Activated naive CD4-positive, alpha-beta T cell treated with anti-CD3 and anti-CD28 coated beads, Interleukin-2, amount 10 ng/mL, durations not matched to agents 7 days and 5 days (primary cell): ENCODE data around the gene CSN2.

ENCODE experiments used
- CTCF ChIA-PET: fragments of 350-600 bp; sonication (Branson Sonifier 250); formaldehyde crosslinking; loops from one replicate; lab custom pipeline; 2021; ENCODE audit warnings: antibody characterized with exemption; lab: Charles Lee
- DNase-seq: peaks from one replicate; pipeline ENCODE4 v3.0.0-alpha.2; 2020
- H3K27ac Mint-ChIP-seq: one replicate; pipeline ENCODE4 v1.8.0; 2021; ENCODE audit warnings: mild to moderate bottlenecking, moderate library complexity, mixed read lengths
- H3K27me3 Mint-ChIP-seq: one replicate; pipeline ENCODE4 v1.8.0; 2021; ENCODE audit warnings: mild to moderate bottlenecking, mixed read lengths
- H3K36me3 Mint-ChIP-seq: one replicate; pipeline ENCODE4 v1.8.0; 2021; ENCODE audit warnings: mixed read lengths
- H3K4me1 Mint-ChIP-seq: one replicate; pipeline ENCODE4 v1.8.0; 2021; ENCODE audit warnings: mixed read lengths
- H3K4me3 Mint-ChIP-seq: one replicate; pipeline ENCODE4 v1.8.0; 2021; ENCODE audit warnings: mild to moderate bottlenecking, moderate library complexity, mixed read lengths
- H3K9me3 Mint-ChIP-seq: one replicate; pipeline ENCODE4 v1.8.0; 2021; ENCODE audit warnings: mixed read lengths

CSN2 gene, protein sequence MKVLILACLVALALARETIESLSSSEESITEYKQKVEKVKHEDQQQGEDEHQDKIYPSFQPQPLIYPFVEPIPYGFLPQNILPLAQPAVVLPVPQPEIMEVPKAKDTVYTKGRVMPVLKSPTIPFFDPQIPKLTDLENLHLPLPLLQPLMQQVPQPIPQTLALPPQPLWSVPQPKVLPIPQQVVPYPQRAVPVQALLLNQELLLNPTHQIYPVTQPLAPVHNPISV

GRCh38 chr4:69965628-69966027 is at the start of gene CSN2:
TSS of gene CSN2 (minus strand) at chr4:69965728. CDS start at chr4:69960995, 4,733 bp downstream.
- no peaks in the 10 kb centered on the region for H3K36me3 Mint-ChIP-seq
- H3K9me3 Mint-ChIP-seq = no peaks in the 10 kb centered on the region
- H3K4me3 Mint-ChIP-seq = no peak within 1 kb of the TSS
- no peaks in the 10 kb centered on the region for H3K4me1 Mint-ChIP-seq
- no peaks in the 10 kb centered on the region for H3K27me3 Mint-ChIP-seq
- H3K27ac Mint-ChIP-seq = no peak within 1 kb of the TSS
- no peak for DNase-seq
- CTCF ChIA-PET = interaction anchor here (1.0 kb wide), 1 partner anchor 9 kb away, joined by 3 read pairs; no protein-coding TSS in a partner anchor

DNA sequence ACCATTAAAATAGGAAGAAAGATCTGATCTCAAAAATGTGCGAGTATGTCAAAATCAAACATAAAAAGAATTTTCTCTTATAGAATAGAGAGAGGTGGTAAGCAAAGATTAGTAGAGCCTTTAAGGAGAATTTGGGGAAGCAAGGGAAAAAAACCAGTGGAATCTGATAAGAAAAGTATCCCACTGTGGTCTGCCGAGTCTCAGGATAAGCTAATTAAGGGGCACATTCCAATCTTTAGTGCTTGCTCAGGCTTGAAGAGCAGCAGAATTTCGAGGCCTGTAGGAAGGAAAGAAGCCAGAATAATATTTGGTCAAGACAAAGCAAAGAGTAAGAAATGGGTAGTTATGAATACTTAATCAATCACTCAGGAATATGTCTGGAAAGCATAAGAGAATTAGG is 43.2 kb upstream of the CSN2 start:
- Mint-ChIP-seq H3K27ac (no peak overlapping the region), H3K36me3 (no peaks in the 10 kb centered on the region), H3K27me3 (no peaks in the 10 kb centered on the region), H3K4me3 (no peak overlapping the region), H3K4me1 (no peaks in the 10 kb centered on the region), H3K9me3 (no peaks in the 10 kb centered on the region)
- DNase-seq = no peak
- CTCF ChIA-PET = no interaction called here

DNA sequence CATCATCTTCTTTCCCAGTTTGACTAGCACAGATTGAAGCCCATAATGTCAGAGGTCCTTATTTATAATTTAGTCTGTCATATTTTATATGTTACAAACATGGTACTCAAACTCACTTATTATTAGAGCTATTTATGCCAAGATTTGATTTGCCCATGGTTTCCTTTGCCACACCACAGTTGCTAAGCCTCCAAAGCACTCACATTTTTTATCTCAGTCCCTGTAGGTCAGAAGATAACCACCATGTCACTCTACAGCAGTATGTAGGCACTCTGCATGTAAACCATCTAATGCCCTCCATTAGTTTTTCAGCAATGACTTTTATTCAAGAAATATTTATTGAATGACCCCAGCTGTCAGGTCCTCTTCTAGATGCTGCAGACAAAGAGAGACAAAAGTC is 37.0 kb upstream of the CSN2 start:
- DNase-seq = no peak
- no peaks in the 10 kb centered on the region for H3K4me1 Mint-ChIP-seq
- no peaks in the 10 kb centered on the region for H3K36me3 Mint-ChIP-seq
- H3K9me3 Mint-ChIP-seq = no peaks in the 10 kb centered on the region
- CTCF ChIA-PET = no interaction called here
- no peak overlapping the region for H3K27ac Mint-ChIP-seq
- no peak overlapping the region for H3K4me3 Mint-ChIP-seq
- no peaks in the 10 kb centered on the region for H3K27me3 Mint-ChIP-seq

DNA sequence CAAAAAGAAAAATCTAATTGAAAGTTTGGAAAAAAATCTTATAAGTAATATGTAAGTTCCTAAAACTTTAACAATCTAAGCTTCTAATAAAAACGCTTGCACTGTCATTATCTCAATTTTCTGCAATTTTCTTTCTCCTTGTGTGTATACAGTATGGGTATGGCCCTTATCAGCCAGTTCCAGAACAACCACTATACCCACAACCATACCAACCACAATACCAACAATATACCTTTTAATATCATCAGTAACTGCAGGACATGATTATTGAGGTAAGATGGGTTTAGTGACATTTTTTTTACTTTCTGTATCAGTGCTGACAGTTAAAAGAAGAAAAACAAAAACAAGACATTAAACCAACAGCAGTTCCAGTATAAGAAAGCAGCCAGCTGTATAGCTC is 35.2 kb upstream of the CSN2 start:
- H3K4me1 Mint-ChIP-seq = no peaks in the 10 kb centered on the region
- DNase-seq = no peak

DNA sequence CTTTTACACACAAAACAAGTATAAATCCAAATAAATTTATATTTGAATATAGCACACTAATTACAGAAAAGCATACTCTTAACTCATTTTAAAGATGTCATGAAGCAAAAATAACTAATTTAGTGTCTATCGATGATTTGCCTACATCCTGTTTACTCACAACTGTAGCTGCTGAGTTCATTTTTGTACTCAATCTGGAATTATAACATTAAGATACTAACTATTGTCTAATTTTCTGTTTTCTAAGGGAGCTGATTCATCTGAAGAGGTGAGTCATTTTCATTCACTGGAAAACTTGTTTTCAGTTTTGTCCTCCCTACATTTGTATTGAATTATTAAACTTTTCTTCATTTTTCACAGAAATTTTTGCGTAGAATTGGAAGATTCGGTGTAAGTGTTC is 33.9 kb upstream of the CSN2 start:
- H3K4me3 Mint-ChIP-seq = no peak overlapping the region
- no peaks in the 10 kb centered on the region for H3K9me3 Mint-ChIP-seq
- no peaks in the 10 kb centered on the region for H3K36me3 Mint-ChIP-seq
- no peaks in the 10 kb centered on the region for H3K27me3 Mint-ChIP-seq
- no peak for DNase-seq
- CTCF ChIA-PET = no interaction called here
- no peaks in the 10 kb centered on the region for H3K4me1 Mint-ChIP-seq
- H3K27ac Mint-ChIP-seq = no peak overlapping the region

More for the DNA sequence above, 35.2 kb upstream of the CSN2 start:
- Mint-ChIP-seq H3K27me3 (no peaks in the 10 kb centered on the region), H3K36me3 (no peaks in the 10 kb centered on the region), H3K4me3 (no peak overlapping the region), H3K9me3 (no peaks in the 10 kb centered on the region), H3K27ac (no peak overlapping the region)
- CTCF ChIA-PET = no interaction called here

DNA sequence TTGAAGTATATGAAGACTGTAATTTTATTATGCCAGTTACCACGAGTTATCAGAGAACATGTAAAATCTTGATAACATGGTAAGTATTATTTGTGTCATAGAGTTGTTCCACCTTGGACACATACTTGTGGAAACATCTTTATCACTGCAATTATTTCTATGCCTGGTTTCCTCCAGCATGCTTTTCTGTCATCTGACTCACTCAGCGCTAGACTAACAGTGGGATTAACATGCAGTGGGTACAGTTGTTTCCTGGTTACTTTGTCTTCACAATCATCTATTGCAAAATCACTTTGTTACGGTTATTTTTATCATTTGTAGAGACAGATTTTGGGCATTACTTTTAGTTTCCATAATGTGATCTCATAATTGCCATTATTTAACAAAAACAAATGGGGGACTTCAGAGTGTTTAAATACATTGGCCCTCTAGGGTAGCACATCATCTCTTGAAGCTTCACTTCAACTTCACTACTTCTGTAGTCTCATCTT is 30.0 kb upstream of the CSN2 start, which contains the start of gene STATH:
Gene STATH (plus strand): TSS at position 441 of the 491 bp plus-strand sequence. CDS start 2,472 bp downstream, outside the sequence.
- Mint-ChIP-seq H3K4me3 (no peak within 1 kb of the TSS), H3K9me3 (no peaks in the 10 kb centered on the region), H3K27ac (no peak within 1 kb of the TSS), H3K27me3 (no peaks in the 10 kb centered on the region), H3K4me1 (no peaks in the 10 kb centered on the region), H3K36me3 (no peaks in the 10 kb centered on the region)
- DNase-seq = no peak
- CTCF ChIA-PET = no interaction called here

GRCh38 chr4:69994782-69995181 is 29.3 kb upstream of the CSN2 start:
- H3K4me1 Mint-ChIP-seq = no peaks in the 10 kb centered on the region
- H3K27ac Mint-ChIP-seq = no peak overlapping the region
- H3K9me3 Mint-ChIP-seq = no peaks in the 10 kb centered on the region
- no peak for DNase-seq
- H3K36me3 Mint-ChIP-seq = no peaks in the 10 kb centered on the region
- no peak overlapping the region for H3K4me3 Mint-ChIP-seq
- CTCF ChIA-PET = no interaction called here
- no peaks in the 10 kb centered on the region for H3K27me3 Mint-ChIP-seq

DNA sequence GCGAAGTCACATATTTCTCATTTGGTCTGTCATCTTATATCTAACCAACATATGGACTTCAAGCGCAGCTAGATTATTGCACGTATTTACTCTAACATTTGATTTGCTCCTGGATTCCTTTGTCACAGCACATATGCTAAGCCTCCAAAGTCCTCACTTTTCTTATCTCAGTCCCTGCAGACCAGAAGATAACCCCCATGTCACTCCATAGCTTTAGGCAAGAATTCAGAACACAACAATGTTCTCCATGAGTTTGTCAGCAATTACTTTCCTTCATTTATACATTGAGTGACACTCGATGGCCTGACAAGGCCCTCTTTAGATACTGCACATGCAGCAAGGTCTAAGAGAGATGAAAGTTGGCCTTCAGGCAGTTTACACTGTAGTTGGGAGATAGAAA is 25.5 kb upstream of the CSN2 start:
- Mint-ChIP-seq H3K27ac (no peak overlapping the region), H3K4me3 (no peak overlapping the region), H3K4me1 (no peaks in the 10 kb centered on the region), H3K27me3 (no peaks in the 10 kb centered on the region), H3K9me3 (no peaks in the 10 kb centered on the region), H3K36me3 (no peaks in the 10 kb centered on the region)
- DNase-seq = no peak
- CTCF ChIA-PET = no interaction called here

GRCh38 chr4:69986663-69987062 is 21.1 kb upstream of the CSN2 start:
- Mint-ChIP-seq H3K4me3 (no peak overlapping the region), H3K4me1 (no peaks in the 10 kb centered on the region), H3K27me3 (no peaks in the 10 kb centered on the region), H3K36me3 (no peaks in the 10 kb centered on the region), H3K27ac (no peak overlapping the region), H3K9me3 (no peaks in the 10 kb centered on the region)
- CTCF ChIA-PET = no interaction called here
- no peak for DNase-seq

GRCh38 chr4:69984030-69984443 is 18.5 kb upstream of the CSN2 start:
- Mint-ChIP-seq H3K4me1 (no peaks in the 10 kb centered on the region), H3K27ac (no peak overlapping the region), H3K9me3 (no peaks in the 10 kb centered on the region), H3K27me3 (no peaks in the 10 kb centered on the region), H3K4me3 (no peak overlapping the region), H3K36me3 (no peaks in the 10 kb centered on the region)
- CTCF ChIA-PET = no interaction called here
- no peak for DNase-seq

DNA sequence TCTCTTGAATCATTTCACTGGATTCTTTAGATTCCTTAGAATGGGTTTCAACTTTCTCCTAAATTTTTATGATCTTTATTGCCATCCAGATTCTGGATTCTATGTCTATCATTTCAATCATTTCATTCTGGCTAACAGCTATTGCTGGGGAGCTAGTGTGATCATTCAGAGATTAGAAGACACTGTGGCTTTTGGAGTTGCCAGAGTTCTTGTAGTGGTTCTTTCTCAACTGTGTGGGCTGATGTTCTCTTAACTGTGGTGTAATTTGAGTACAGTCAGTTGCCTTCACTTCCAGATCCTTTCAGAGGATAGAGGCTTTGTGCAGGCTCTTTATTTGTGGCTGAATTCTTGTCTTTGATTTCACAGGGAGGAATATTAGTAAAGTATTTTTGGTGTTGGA is 12.1 kb upstream of the CSN2 start:
- H3K36me3 Mint-ChIP-seq = no peaks in the 10 kb centered on the region
- H3K27me3 Mint-ChIP-seq = no peaks in the 10 kb centered on the region
- DNase-seq = no peak
- no peaks in the 10 kb centered on the region for H3K9me3 Mint-ChIP-seq
- H3K27ac Mint-ChIP-seq = no peak overlapping the region
- no peaks in the 10 kb centered on the region for H3K4me1 Mint-ChIP-seq
- no peak overlapping the region for H3K4me3 Mint-ChIP-seq
- CTCF ChIA-PET = no interaction called here

- Mint-ChIP-seq H3K27ac (no peak overlapping the region), H3K27me3 (no peaks in the 10 kb centered on the region), H3K4me3 (no peak overlapping the region), H3K36me3 (no peaks in the 10 kb centered on the region), H3K4me1 (no peaks in the 10 kb centered on the region), H3K9me3 (no peaks in the 10 kb centered on the region)
- CTCF ChIA-PET = interaction anchor here (0.9 kb wide), 1 partner anchor 9 kb away, joined by 3 read pairs; the partner anchor contains the start of gene CSN2
- no peak for DNase-seq
These were observed 9.1 kb upstream of the CSN2 start for GRCh38 chr4:69974631-69975030.

DNA sequence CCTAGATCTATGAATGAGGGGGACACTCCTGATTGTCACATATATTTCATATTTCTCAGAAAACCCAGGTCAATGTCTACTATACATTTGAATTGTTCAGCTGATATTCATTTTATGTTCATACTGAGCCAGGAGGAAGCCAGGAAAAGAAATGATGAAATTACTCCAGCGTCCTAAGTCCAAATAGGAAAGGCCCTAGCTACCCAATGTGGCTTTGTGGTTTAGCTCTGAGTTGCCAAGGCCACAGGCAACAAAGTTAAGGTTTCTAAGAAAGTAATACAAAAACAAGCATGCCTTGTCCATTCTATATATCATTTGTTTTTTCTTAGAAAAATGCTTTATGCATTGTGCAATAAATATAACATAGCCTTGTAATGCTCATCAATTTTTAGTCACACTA is 4.5 kb upstream of the CSN2 start:
- H3K36me3 Mint-ChIP-seq = no peaks in the 10 kb centered on the region
- H3K27ac Mint-ChIP-seq = no peak overlapping the region
- no peaks in the 10 kb centered on the region for H3K4me1 Mint-ChIP-seq
- no peak overlapping the region for H3K4me3 Mint-ChIP-seq
- no peaks in the 10 kb centered on the region for H3K9me3 Mint-ChIP-seq
- CTCF ChIA-PET = no interaction called here
- no peak for DNase-seq
- no peaks in the 10 kb centered on the region for H3K27me3 Mint-ChIP-seq

DNA sequence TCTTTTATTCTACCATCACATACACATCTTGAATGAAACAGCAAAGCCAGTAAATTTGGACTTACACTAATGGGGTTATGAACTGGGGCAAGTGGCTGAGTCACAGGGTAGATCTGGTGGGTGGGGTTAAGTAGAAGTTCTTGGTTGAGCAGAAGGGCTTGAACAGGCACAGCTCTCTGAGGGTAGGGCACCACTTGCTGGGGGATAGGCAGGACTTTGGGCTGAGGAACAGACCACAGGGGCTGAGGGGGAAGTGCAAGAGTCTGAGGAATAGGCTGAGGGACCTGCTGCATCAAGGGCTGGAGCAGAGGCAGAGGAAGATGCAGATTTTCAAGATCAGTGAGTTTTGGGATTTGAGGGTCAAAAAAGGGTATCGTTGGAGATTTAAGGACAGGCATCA is 8.3 kb downstream of the CSN2 start:
- Mint-ChIP-seq H3K4me3 (no peak overlapping the region), H3K4me1 (no peaks in the 10 kb centered on the region), H3K27ac (no peak overlapping the region), H3K9me3 (no peaks in the 10 kb centered on the region), H3K27me3 (peaks cover 4% of the 10 kb centered on the region), H3K36me3 (no peaks in the 10 kb centered on the region)
- CTCF ChIA-PET = no interaction called here
- DNase-seq = no peak

- no peak overlapping the region for H3K27ac Mint-ChIP-seq
- H3K27me3 Mint-ChIP-seq = no peaks in the 10 kb centered on the region
- H3K9me3 Mint-ChIP-seq = no peaks in the 10 kb centered on the region
- no peak overlapping the region for H3K4me3 Mint-ChIP-seq
- H3K36me3 Mint-ChIP-seq = no peaks in the 10 kb centered on the region
- no peaks in the 10 kb centered on the region for H3K4me1 Mint-ChIP-seq
- DNase-seq = no peak
- CTCF ChIA-PET = no interaction called here
These were observed 13.9 kb downstream of the CSN2 start for GRCh38 chr4:69951602-69952001.
